HCT116 (cell line): ENCODE results near the gene GPR26. TPM values are rescaled to one million over a fixed set of nuclear protein-coding genes. Genes with fewer than 3 reads are reported as not detected.

Experiments used
- ATAC-seq: fragments of 200-7000 bp; cut with Tn5 transposase; 2 replicates; pipeline ENCODE4 v1.9.1; 2020; ENCODE audit warnings: mild to moderate bottlenecking, moderate library complexity
- Bru-seq: library from RNA; stranded (reverse); fragments of 400-500 nt; gene quantifications from one replicate; lab custom pipeline; 2021; lab: Mats Ljungman, UMichigan
- BruChase-seq, 2 experiments: library from RNA; stranded (reverse); fragments of 400-500 nt; gene quantifications; one replicate each; lab custom pipeline; 2021; lab: Mats Ljungman, UMichigan
- BruUV-seq: library from RNA; stranded (reverse); fragments of 400-500 nt; replicated peaks from 2 replicates; lab custom pipeline; 2021; lab: Mats Ljungman, UMichigan
- CTCF ChIA-PET: fragments of 300-600 bp; sonication (Branson Sonifier 250); formaldehyde crosslinking; loops from one replicate; lab custom pipeline; 2021; ENCODE audit warnings: antibody characterized with exemption; lab: Charles Lee
- POLR2A ChIA-PET: fragments of 300-600, 350-600 bp; sonication (Branson Sonifier 250); formaldehyde crosslinking; loops from one replicate; lab custom pipeline; 2021; ENCODE audit warnings: antibody characterized with exemption; lab: Charles Lee
- RAD21 ChIA-PET, 2 experiments: fragments of 300-600 bp; sonication (Branson Sonifier 250); formaldehyde crosslinking; loops; one replicate each; lab custom pipeline; 2023; ENCODE audit warnings: low total read pairs in 2 of 2; ENCODE audit not compliant: uncharacterized antibody in 2 of 2, unreplicated experiment in 2 of 2, low non-redundant PET in 1 of 2; lab: Charles Lee
- DNase-seq: peaks from one replicate; pipeline ENCODE4 v3.0.0-alpha.2; 2010; ENCODE audit warnings: low read depth, low spot score
- H2AFZ ChIP-seq: fragments of 200-600 bp; shearing (Covaris generic), sonication (generic); 2 replicates; pipeline ENCODE4 v1.6.1; 2017; ENCODE audit warnings: low read depth, mixed run types, mixed read lengths, antibody characterized with exemption, low read length; ENCODE audit not compliant: poor library complexity, severe bottlenecking
- H3K27ac ChIP-seq: 2 replicates; pipeline ENCODE4 v1.5.1; 2012; ENCODE audit warnings: low read depth, low read length
- H3K27me3 ChIP-seq: fragments of 200-600 bp; sonication (generic); 2 replicates; pipeline ENCODE4 v1.6.1; 2016; ENCODE audit warnings: mixed run types, low read length, mixed read lengths; ENCODE audit not compliant: insufficient read depth
- H3K36me3 ChIP-seq, 2 experiments: fragments of 200-500 bp in 1 of 2; fragments of 200-600 bp in 1 of 2; sonication (Bioruptor generic) in 1 of 2; sonication (generic) in 1 of 2; 2 replicates each; pipeline versions ENCODE4 v1.5.1 to v1.6.1; 2014 to 2016; ENCODE audit warnings: low read length in 2 of 2, inconsistent platforms in 1 of 2, mixed read lengths in 1 of 2, mixed run types in 1 of 2; ENCODE audit not compliant: insufficient read depth in 2 of 2, control insufficient read depth in 1 of 2
- H3K4me1 ChIP-seq, 2 experiments: fragments of 200-600 bp in 1 of 2; sonication (generic) in 1 of 2; 2 replicates each; pipeline versions ENCODE4 v1.5.1 to v1.6.1; 2012 to 2017; ENCODE audit warnings: low read length in 2 of 2, inconsistent platforms in 1 of 2, mild to moderate bottlenecking in 1 of 2, mixed read lengths in 1 of 2, mixed run types in 1 of 2, moderate library complexity in 1 of 2; ENCODE audit not compliant: insufficient read depth in 2 of 2, control insufficient read depth in 1 of 2
- H3K4me2 ChIP-seq: fragments of 200-600 bp; sonication (generic); 2 replicates; pipeline ENCODE4 v1.6.1; 2017; ENCODE audit warnings: mixed run types, low read length, mixed read lengths
- H3K4me3 ChIP-seq, 2 experiments: fragments of 200-600 bp in 1 of 2; sonication (generic) in 1 of 2; replicated peaks in 1 of 2; 2 replicates each; pipeline ENCODE4 v1.5.1; 2011 to 2016; ENCODE audit warnings: low read length in 2 of 2, control low read depth in 1 of 2, low read depth in 1 of 2, mild to moderate bottlenecking in 1 of 2, mixed read lengths in 1 of 2, mixed run types in 1 of 2
- H3K79me2 ChIP-seq: fragments of 200-600 bp; sonication (generic); 2 replicates; pipeline ENCODE4 v1.6.1; 2017; ENCODE audit warnings: mild to moderate bottlenecking, mixed run types, low read length, moderate library complexity, mixed read lengths; ENCODE audit not compliant: insufficient read depth
- H3K9ac ChIP-seq: fragments of 200-600 bp; sonication (generic); 2 replicates; pipeline ENCODE4 v1.6.1; 2016; ENCODE audit warnings: low read length, mixed read lengths
- H3K9me2 ChIP-seq: fragments of 200-600 bp; sonication (generic), shearing (Covaris generic); 2 replicates; pipeline ENCODE4 v1.6.1; 2017; ENCODE audit warnings: mixed run types, mild to moderate bottlenecking, moderate library complexity; ENCODE audit not compliant: insufficient read depth
- H3K9me3 ChIP-seq, 2 experiments: fragments of 200-500 bp in 1 of 2; fragments of 200-600 bp in 1 of 2; sonication (Bioruptor generic) in 1 of 2; sonication (generic) in 1 of 2; 2 replicates each; pipeline ENCODE4 v1.6.1; 2014 to 2017; ENCODE audit warnings: low read length in 2 of 2, mixed read lengths in 2 of 2, inconsistent platforms in 1 of 2, low read depth in 1 of 2, mild to moderate bottlenecking in 1 of 2, mixed run types in 1 of 2, moderate library complexity in 1 of 2; ENCODE audit not compliant: control insufficient read depth in 1 of 2, insufficient read depth in 1 of 2
- H4K20me1 ChIP-seq: fragments of 200-600 bp; sonication (generic), shearing (Covaris generic); 2 replicates; pipeline ENCODE4 v1.6.1; 2017; ENCODE audit warnings: mixed run types, mild to moderate bottlenecking, moderate library complexity; ENCODE audit not compliant: insufficient read depth
- CBX3 ChIP-seq: IDR thresholded peaks from 2 replicates; pipeline ENCODE4 v1.6.1; 2012; ENCODE audit warnings: low read depth
- EZH2phosphoT487 ChIP-seq: fragments of 200-600 bp; IDR thresholded peaks from 2 replicates; pipeline ENCODE4 v1.6.1; 2018; ENCODE audit warnings: antibody characterized with exemption, borderline replicate concordance
- SP1 ChIP-seq: IDR thresholded peaks from 2 replicates; pipeline ENCODE4 v1.6.1; 2012; ENCODE audit warnings: low read depth
- SRF ChIP-seq: IDR thresholded peaks from 2 replicates; pipeline ENCODE4 v1.6.1; 2012; ENCODE audit warnings: low read depth
- TCF7L2 ChIP-seq: IDR thresholded peaks from 2 replicates; pipeline ENCODE4 v1.7.0; 2011; ENCODE audit warnings: borderline replicate concordance, inconsistent platforms; ENCODE audit not compliant: insufficient read depth, insufficient read length; ENCODE audit errors: extremely low read depth
- ZFX ChIP-seq: fragments of 450-650 bp; IDR thresholded peaks from 2 replicates; pipeline ENCODE4 v1.6.1; 2017
- ZNF274 ChIP-seq: fragments of 200-500 bp; sonication (Bioruptor generic); IDR thresholded peaks from 2 replicates; pipeline ENCODE4 v1.6.1; 2014; ENCODE audit warnings: mild to moderate bottlenecking, low read depth, low read length, inconsistent platforms
- intact Hi-C: fragments of 100-400 bp; cut with micrococcal nuclease; formaldehyde crosslinking; loops from 2 replicates; pipeline ENCODE4 v1.10.0; 2022
- long read RNA-seq: library from polyadenylated mRNA; unstranded; transcript quantifications from one replicate; pipeline ENCODE4 v2.0.0, GENCODE V29; 2021; ENCODE audit not compliant: unreplicated experiment
- polyA plus RNA-seq: library from polyadenylated mRNA; unstranded; fragments of >200 nt; gene quantifications from 2 replicates; pipeline ENCODE4 v1.2.1, GENCODE V29; 2012; ENCODE audit warnings: missing spikeins
- total RNA-seq: library from RNA; stranded (reverse); gene quantifications from one replicate; pipeline ENCODE4 v1.2.1, GENCODE V29; 2021; ENCODE audit not compliant: unreplicated experiment

The GPR26 gene, protein sequence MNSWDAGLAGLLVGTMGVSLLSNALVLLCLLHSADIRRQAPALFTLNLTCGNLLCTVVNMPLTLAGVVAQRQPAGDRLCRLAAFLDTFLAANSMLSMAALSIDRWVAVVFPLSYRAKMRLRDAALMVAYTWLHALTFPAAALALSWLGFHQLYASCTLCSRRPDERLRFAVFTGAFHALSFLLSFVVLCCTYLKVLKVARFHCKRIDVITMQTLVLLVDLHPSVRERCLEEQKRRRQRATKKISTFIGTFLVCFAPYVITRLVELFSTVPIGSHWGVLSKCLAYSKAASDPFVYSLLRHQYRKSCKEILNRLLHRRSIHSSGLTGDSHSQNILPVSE
- total RNA-seq (not detected), Bru-seq, nascent RNA (not detected), BruChase-seq, experiment 1, labeled RNA remaining after a 6-hour chase (not detected), BruChase-seq, experiment 2, labeled RNA remaining after a 2-hour chase (not detected)
- polyA plus RNA-seq, result not detected in 2 replicates
- long read RNA-seq, result 0 reads

DNA sequence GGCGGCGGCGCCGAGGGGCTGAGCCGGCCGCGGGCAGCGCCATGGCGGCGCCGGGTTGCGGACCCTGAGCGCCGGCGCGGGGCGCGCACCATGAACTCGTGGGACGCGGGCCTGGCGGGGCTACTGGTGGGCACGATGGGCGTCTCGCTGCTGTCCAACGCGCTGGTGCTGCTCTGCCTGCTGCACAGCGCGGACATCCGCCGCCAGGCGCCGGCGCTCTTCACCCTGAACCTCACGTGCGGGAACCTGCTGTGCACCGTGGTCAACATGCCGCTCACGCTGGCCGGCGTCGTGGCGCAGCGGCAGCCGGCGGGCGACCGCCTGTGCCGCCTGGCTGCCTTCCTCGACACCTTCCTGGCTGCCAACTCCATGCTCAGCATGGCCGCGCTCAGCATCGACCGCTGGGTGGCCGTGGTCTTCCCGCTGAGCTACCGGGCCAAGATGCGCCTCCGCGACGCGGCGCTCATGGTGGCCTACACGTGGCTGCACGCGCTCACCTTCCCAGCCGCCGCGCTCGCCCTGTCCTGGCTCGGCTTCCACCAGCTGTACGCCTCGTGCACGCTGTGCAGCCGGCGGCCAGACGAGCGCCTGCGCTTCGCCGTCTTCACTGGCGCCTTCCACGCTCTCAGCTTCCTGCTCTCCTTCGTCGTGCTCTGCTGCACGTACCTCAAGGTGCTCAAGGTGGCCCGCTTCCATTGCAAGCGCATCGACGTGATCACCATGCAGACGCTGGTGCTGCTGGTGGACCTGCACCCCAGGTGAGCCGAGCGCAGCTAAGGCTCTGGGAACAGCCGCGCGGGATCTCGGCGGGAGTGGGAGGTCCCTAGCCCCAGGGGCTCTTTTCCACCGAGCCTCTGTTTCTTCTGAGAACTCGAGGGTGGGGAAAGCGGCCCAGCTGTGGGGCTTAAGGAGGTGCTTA lies at the start of gene GPR26:
GPR26 (plus strand) TSS at position 38 of the 919 bp plus-strand sequence; CDS start at position 91, 53 bp downstream.
- ATAC-seq (no peak), DNase-seq (no peak)
- Histone ChIP-seq H3K79me2 (no peaks in the 10 kb centered on the region), H3K27ac (no peak within 1 kb of the TSS), H3K4me2 (no peak within 1 kb of the TSS), H3K9ac (no peak within 1 kb of the TSS), H3K36me3 (no peaks in the 10 kb centered on the region), H4K20me1 (no peaks in the 10 kb centered on the region)
- RAD21 ChIA-PET, result no interaction called here
- POLR2A ChIA-PET, result interaction anchor here (0.6 kb wide), 1 partner anchor 41 kb away, joined by 3 read pairs; no protein-coding TSS in a partner anchor
- intact Hi-C loops, result no loop called here
- TF ChIP-seq ZFX (no peak), TCF7L2 (no peak), EZH2phosphoT487 (no peak), CBX3 (no peak), SP1 (no peak), ZNF274 (no peak), SRF (no peak)
- TF ChIP-seq, all 23 proteins: peak for 0
- peaks cover 62% of the 10 kb centered on the region for H3K27me3 ChIP-seq
- H3K4me3 ChIP-seq, result no peak within 1 kb of the TSS
- BruUV-seq, result no TSS peak
- no peak within 1 kb of the TSS for H2AFZ ChIP-seq
- CTCF ChIA-PET, result no interaction called here
- H3K4me1 ChIP-seq, result no peaks in the 10 kb centered on the region
- no peaks in the 10 kb centered on the region for H3K9me3 ChIP-seq
- no peaks in the 10 kb centered on the region for H3K9me2 ChIP-seq
